ENCODE measurements around the gene GNRHR. TPM values are rescaled to one million over a fixed set of nuclear protein-coding genes. Genes with fewer than 3 reads are reported as not detected.

The GNRHR gene
- polyA plus RNA-seq, 1 of the 3 experiments (the other 2 are of a cell fraction), result 0.02 TPM

GRCh38 chr4:67749286-67749685 is 4.9 kb downstream of the GNRHR start:
- TF ChIP-seq TAF1 (IDR thresholded peaks at IDR 0.05; ENCODE audit: borderline replicate concordance, low read depth, low read length), result no peak
- TF ChIP-seq FOXJ3 (CRISPR knock-in tag; IDR thresholded peaks at IDR 0.05), result no peak
- Histone ChIP-seq H4K20me1 (ENCODE audit: insufficient read depth) (no peaks in the 10 kb centered on the region), H3K27ac (ENCODE audit: low read depth in 2 of 2, low read length in 1 of 2) (no peak overlapping the region), H3K27me3 (ENCODE audit: insufficient read depth) (no peaks in the 10 kb centered on the region), H3K4me2 (no peak overlapping the region), H3K9me2 (no peaks in the 10 kb centered on the region), H3K4me3 (ENCODE audit: low read depth in 2 of 2, low read length in 1 of 2) (no peak overlapping the region), H3K4me1 (ENCODE audit: control insufficient read depth in 1 of 2, insufficient read depth in 2 of 2, low read depth in 1 of 2, low read length in 1 of 2) (no peaks in the 10 kb centered on the region; a peak in 2 of 4 replicates), H3F3A (replicated peaks; ENCODE audit: insufficient read depth) (peaks cover 13% of the 10 kb centered on the region), H2AFZ (ENCODE audit: low read depth) (no peak overlapping the region), H3K36me3 (replicated peaks in 1 of 2; ENCODE audit: control insufficient read depth in 1 of 2, insufficient read depth in 2 of 2, low read length in 1 of 2) (no peaks in the 10 kb centered on the region), H3K79me2 (ENCODE audit: insufficient read depth) (no peaks in the 10 kb centered on the region), H3K9ac (no peak overlapping the region), H3K9me3 (no peaks in the 10 kb centered on the region)
- WGBS (ENCODE audit: low lambda C conversion rate), result 71% methylated on average over 3 of the region's 3 CpGs
- ChIA-PET POLR2A (no interaction called here), CTCF (interaction anchor here (0.7 to 1.9 kb wide), 3 partner anchors 43 to 161 kb away, joined by 3 to 8 read pairs (median 3); partner anchors contain the start of gene UBA6)
- no peak for DNase-seq

- 59% methylated on average over 5 of the region's 5 CpGs for WGBS (ENCODE audit: low lambda C conversion rate)
- H3K27ac ChIP-seq (ENCODE audit: low read depth in 2 of 2, low read length in 1 of 2), result peak overlapping the region in 1 of 2 experiments; percentile 40; a peak in 2 of 4 replicates
- H4K20me1 ChIP-seq (ENCODE audit: insufficient read depth), result no peaks in the 10 kb centered on the region
- H3F3A ChIP-seq (replicated peaks; ENCODE audit: insufficient read depth), result peaks cover 21% of the 10 kb centered on the region
- H3K4me2 ChIP-seq, result no peak overlapping the region
- H3K9me2 ChIP-seq, result no peaks in the 10 kb centered on the region
- TF ChIP-seq TCF12 (IDR thresholded peaks at IDR 0.05) (no peak), CHD2 (IDR thresholded peaks at IDR 0.05; ENCODE audit: low read length, partially characterized antibody) (no peak), TEAD4 (IDR thresholded peaks at IDR 0.05; ENCODE audit: borderline replicate concordance, insufficient read depth) (no peak), MAX (IDR thresholded peaks at IDR 0.05; ENCODE audit: low read depth) (no peak), SMC3 (IDR thresholded peaks at IDR 0.05; ENCODE audit: low read depth, low read length) (0 out of 2 replicates have a peak, but pooled peaks have one; percentile 17), RCOR1 (IDR thresholded peaks at IDR 0.05; ENCODE audit: low read length) (no peak), IRF3 (IDR thresholded peaks at IDR 0.05; ENCODE audit: low read depth, low read length) (no peak), RAD21 (IDR thresholded peaks at IDR 0.05; ENCODE audit: low read length) (peak; percentile 48), POLR2AphosphoS5 (IDR thresholded peaks at IDR 0.05; ENCODE audit: low read depth, low read length) (no peak), MXI1 (IDR thresholded peaks at IDR 0.05; ENCODE audit: low read depth, low read length) (no peak), CTCF (IDR thresholded peaks at IDR 0.05) (peak; percentile 75), FOXM1 (IDR thresholded peaks at IDR 0.05; ENCODE audit: low read depth) (no peak), EP300 (IDR thresholded peaks at IDR 0.05; ENCODE audit: borderline replicate concordance in 1 of 2, low read depth in 1 of 2, low read length in 1 of 2) (no peak), FOXJ3 (CRISPR knock-in tag; IDR thresholded peaks at IDR 0.05) (no peak), GATA2 (CRISPR knock-in tag; IDR thresholded peaks at IDR 0.05) (no peak), RFX5 (IDR thresholded peaks at IDR 0.05; ENCODE audit: low read length) (no peak)
- H3K4me1 ChIP-seq (ENCODE audit: control insufficient read depth in 1 of 2, insufficient read depth in 2 of 2, low read depth in 1 of 2, low read length in 1 of 2), result no peaks in the 10 kb centered on the region; a peak in 2 of 4 replicates
- no peaks in the 10 kb centered on the region for H3K9me3 ChIP-seq
- H3K36me3 ChIP-seq (replicated peaks in 1 of 2; ENCODE audit: control insufficient read depth in 1 of 2, insufficient read depth in 2 of 2, low read length in 1 of 2), result no peaks in the 10 kb centered on the region
- POLR2A ChIA-PET, result no interaction called here
- no peaks in the 10 kb centered on the region for H3K27me3 ChIP-seq (ENCODE audit: insufficient read depth)
- H3K79me2 ChIP-seq (ENCODE audit: insufficient read depth), result no peaks in the 10 kb centered on the region
- H2AFZ ChIP-seq (ENCODE audit: low read depth), result peak overlapping the region; percentile 39; the same call in 1 of the 2 replicates
- peak; percentile 17 for DNase-seq
- CTCF ChIA-PET, result interaction anchor here (0.7 to 3.4 kb wide), 25 partner anchors 9 to 429 kb away, joined by 3 to 41 read pairs (median 4); partner anchors contain the start of genes GNRHR and UBA6
- H3K9ac ChIP-seq, result no peak overlapping the region
- peak overlapping the region in 1 of 2 experiments; percentile 8; a peak in 1 of 4 replicates for H3K4me3 ChIP-seq (ENCODE audit: low read depth in 2 of 2, low read length in 1 of 2)
Measured at GRCh38 chr4:67746797-67747495, 7.2 kb downstream of the GNRHR start.

All from SK-N-SH (cell line).